Activated naive CD8-positive, alpha-beta T cell treated with anti-CD3 and anti-CD28 coated beads, Interleukin-2, amount 50 U/mL, for 24 hours (primary cell): ENCODE measurements around the gene BLOC1S1.

Experiments used
- ATAC-seq: fragments of 150-1000 bp; cut with Tn5 transposase; one replicate; pipeline ENCODE4 v1.10.0; 2021
- DNase-seq: peaks from one replicate; pipeline ENCODE4 v3.0.0; 2021
- H3K27ac Mint-ChIP-seq: one replicate; pipeline ENCODE4 v1.8.0; 2021; ENCODE audit warnings: mild to moderate bottlenecking, mixed read lengths
- H3K27me3 Mint-ChIP-seq: one replicate; pipeline ENCODE4 v1.8.0; 2021; ENCODE audit warnings: mixed read lengths
- H3K36me3 Mint-ChIP-seq: one replicate; pipeline ENCODE4 v1.8.0; 2021; ENCODE audit warnings: low read depth, mixed read lengths
- H3K4me1 Mint-ChIP-seq: one replicate; pipeline ENCODE4 v1.8.0; 2021; ENCODE audit warnings: mixed read lengths
- H3K4me3 Mint-ChIP-seq: one replicate; pipeline ENCODE4 v1.8.0; 2021; ENCODE audit warnings: mild to moderate bottlenecking, moderate library complexity, mixed read lengths
- H3K9me3 Mint-ChIP-seq: one replicate; pipeline ENCODE4 v1.8.0; 2021; ENCODE audit warnings: mixed read lengths

Gene BLOC1S1

DNA sequence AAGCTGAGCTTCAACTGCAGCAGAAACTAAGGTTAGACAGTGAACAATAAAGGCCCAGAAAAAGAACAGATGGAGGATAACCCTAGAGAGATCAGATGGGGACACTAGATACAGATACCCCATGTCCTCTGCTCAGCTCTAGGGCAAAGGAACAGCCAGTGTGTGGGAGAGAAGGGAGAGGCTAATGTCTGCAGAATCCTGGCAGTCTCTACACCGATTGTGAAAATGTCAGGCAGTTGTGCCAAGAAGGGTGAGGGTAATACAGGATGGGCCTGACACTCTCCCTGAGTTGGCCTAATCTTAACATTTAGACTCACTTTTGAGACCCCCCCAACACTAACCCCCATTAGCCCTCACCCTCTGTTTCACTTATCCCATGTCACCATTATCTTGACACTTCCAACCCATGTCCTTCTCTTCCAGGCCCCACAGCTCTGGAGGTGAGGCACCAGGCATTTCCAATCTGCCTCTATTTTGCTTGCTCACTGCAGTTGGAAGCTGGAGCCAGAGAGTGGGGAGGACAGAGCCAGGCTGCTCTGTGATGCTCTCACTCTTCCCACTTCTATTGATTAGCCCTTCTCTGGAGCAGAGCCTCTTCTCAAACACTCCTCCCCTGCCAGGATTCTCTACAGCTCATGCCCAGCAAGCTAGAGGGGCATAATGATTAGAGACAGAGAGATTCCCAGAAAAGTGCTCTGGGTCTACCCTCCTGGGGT lies 3.0 kb upstream of the BLOC1S1 start:
- DNase-seq (no peak), ATAC-seq (no peak)
- H3K27ac Mint-ChIP-seq: no peak overlapping the region
- H3K4me1 Mint-ChIP-seq: peaks cover 38% of the 10 kb centered on the region
- no peak overlapping the region for H3K4me3 Mint-ChIP-seq
- peaks cover 20% of the 10 kb centered on the region for H3K27me3 Mint-ChIP-seq
- H3K9me3 Mint-ChIP-seq: no peaks in the 10 kb centered on the region
- peaks cover 5% of the 10 kb centered on the region for H3K36me3 Mint-ChIP-seq

DNA sequence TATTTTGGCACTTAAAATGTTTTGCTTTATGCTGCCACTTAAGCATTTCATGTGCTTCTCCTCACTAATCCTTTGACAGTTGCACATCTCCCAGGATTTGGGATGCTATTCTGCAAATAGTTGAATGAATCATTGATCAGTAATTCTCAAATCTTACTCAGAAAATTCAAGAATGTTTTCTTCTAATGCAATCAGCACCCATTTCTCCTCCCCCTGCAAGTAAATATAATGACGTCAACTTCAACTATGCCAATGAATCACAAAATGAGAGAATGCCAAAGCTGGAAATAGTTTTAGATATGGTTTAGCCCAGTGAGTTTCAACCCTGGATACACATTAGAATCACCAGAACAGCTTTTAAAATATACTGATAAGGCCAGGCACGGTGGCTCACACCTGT lies 2.1 kb upstream of the BLOC1S1 start:
- Mint-ChIP-seq H3K9me3 (no peaks in the 10 kb centered on the region), H3K36me3 (peaks cover 5% of the 10 kb centered on the region), H3K4me1 (peaks cover 38% of the 10 kb centered on the region), H3K4me3 (no peak overlapping the region), H3K27me3 (peaks cover 14% of the 10 kb centered on the region), H3K27ac (no peak overlapping the region)
- no peak for DNase-seq
- no peak for ATAC-seq

DNA sequence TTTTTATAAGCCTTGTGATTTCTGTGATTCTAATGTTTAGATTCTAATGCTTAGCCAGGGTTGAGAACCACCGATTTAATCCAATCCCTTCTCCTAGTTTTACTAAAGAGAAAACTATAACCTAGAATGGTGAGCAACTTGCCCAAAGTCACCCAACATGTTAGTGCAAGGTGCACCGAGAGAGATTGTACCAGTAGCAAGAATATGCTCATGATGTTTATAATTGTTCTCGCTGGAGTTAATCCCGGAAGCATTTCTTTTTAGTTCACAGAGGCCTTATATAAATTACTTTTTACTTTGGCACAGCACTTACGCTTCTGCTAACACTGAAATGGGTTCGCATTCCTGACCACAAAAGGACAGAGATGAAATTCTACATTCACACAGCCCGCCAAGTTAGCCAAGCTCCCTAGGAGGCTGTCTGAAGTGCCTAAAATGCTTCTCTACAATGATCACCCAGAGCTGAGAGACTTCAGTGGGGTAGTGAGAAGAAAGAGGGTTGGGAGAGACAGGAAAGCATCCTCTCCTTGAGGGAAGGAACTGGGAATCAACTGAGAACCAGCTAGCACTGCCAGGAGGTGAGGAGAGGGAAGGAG lies 579 bp upstream of the BLOC1S1 start:
- H3K4me3 Mint-ChIP-seq: peak overlapping the region; percentile 88
- DNase-seq: no peak

DNA sequence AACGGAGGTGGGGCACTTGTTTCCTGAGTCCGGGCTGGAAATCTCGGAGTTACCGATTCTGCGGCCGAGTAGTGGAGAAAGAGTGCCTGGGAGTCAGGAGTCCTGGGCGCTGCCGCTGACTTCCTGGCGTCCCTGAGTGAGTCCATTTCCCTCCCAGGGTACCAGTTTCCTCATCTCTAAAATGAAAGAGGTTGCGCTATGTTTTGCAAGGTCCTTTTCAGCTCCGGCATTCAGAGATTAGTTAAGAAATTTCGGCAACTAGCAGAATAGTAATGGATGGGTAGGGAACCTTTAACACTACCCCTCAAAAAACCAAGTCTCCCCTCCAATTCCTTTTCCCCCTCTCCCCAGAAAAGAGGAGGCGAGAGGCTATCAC lies 724 bp downstream of the BLOC1S1 start:
- peaks cover 4% of the 10 kb centered on the region for H3K27me3 Mint-ChIP-seq
- DNase-seq (no peak), ATAC-seq (no peak)
- peaks cover 34% of the 10 kb centered on the region for H3K4me1 Mint-ChIP-seq
- peaks cover 5% of the 10 kb centered on the region for H3K36me3 Mint-ChIP-seq
- H3K4me3 Mint-ChIP-seq: peak overlapping the region; percentile 88
- no peaks in the 10 kb centered on the region for H3K9me3 Mint-ChIP-seq
- peak overlapping the region; percentile 90 for H3K27ac Mint-ChIP-seq

More for the DNA sequence above, 579 bp upstream of the BLOC1S1 start:
- Mint-ChIP-seq H3K27ac (peak overlapping the region; percentile 90), H3K36me3 (peaks cover 5% of the 10 kb centered on the region), H3K27me3 (peaks cover 4% of the 10 kb centered on the region), H3K9me3 (no peaks in the 10 kb centered on the region), H3K4me1 (peaks cover 34% of the 10 kb centered on the region)
- ATAC-seq: no peak

- Mint-ChIP-seq H3K4me3 (peak overlapping the region; percentile 88), H3K9me3 (no peaks in the 10 kb centered on the region), H3K27ac (peak overlapping the region; percentile 90), H3K27me3 (peaks cover 4% of the 10 kb centered on the region), H3K36me3 (peaks cover 5% of the 10 kb centered on the region), H3K4me1 (peaks cover 34% of the 10 kb centered on the region)
- DNase-seq (peak; percentile 33), ATAC-seq (peak; percentile 67)
Observed at GRCh38 chr12:55717011-55718007, 1.5 kb downstream of the BLOC1S1 start.

DNA sequence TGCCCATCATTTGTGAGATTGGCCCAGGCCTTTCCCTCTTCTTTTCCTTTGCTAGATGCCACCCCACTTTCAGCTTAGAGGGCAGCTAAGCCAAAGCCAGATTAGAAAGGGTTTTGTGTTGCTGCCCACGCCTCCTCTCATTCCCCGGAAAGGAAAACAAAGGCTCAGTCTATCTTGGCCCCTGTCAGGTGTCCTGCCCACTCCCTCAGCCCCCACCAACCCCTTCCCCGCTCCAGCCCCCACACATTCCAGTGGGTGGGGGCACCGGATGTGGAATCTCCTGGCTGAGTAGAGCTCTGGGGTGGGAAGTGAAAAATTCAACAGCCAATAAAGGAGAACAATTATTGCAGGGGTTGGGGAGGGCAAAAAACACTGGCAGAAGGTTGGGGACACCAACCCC lies 2.2 kb downstream of the BLOC1S1 start:
- ATAC-seq (no peak), DNase-seq (no peak)
- Mint-ChIP-seq H3K9me3 (no peaks in the 10 kb centered on the region), H3K4me1 (peaks cover 34% of the 10 kb centered on the region), H3K36me3 (peaks cover 5% of the 10 kb centered on the region), H3K4me3 (peak overlapping the region; percentile 88), H3K27ac (peak overlapping the region; percentile 64), H3K27me3 (peaks cover 4% of the 10 kb centered on the region)

DNA sequence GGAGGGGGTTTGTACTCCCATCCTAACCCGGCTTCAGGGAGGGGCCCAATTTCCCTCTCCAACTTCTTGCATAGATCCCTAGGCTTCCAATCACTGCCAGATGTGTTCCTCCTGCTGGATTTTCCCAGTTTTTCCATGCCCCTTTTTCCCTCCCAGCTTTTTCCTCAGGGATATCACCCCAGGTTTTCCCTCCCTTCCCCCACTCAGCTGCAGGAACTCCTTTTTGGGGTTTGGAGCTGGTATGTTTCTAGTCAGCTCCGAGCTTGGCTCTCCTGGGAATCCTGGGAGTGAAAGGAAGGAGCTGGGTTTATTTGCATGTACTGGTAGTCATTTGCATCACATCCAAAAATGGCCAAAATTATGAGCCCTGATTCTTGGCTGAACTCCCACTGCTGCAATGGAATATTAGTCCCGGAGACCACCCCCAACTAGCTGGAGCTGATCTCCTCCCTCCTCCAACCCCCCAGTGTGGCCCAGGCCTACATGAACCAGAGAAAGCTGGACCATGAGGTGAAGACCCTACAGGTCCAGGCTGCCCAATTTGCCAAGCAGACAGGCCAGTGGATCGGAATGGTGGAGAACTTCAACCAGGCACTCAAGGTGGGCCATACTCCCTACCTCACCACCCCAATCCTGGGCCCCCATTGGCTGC lies 2.9 kb downstream of the BLOC1S1 start:
- no peak for DNase-seq
- Mint-ChIP-seq H3K27me3 (peaks cover 4% of the 10 kb centered on the region), H3K36me3 (peaks cover 5% of the 10 kb centered on the region), H3K4me1 (peaks cover 34% of the 10 kb centered on the region), H3K27ac (peak overlapping the region; percentile 64), H3K4me3 (no peak overlapping the region), H3K9me3 (no peaks in the 10 kb centered on the region)
- no peak for ATAC-seq

- H3K4me3 Mint-ChIP-seq: no peak overlapping the region
Observed at GRCh38 chr12:55719371-55719770, 3.5 kb downstream of the BLOC1S1 start.

GRCh38 chr12:55720071-55720564 lies 4.3 kb downstream of the BLOC1S1 start, which contains the start of gene RDH5:
Gene RDH5 (plus strand): TSS chr12:55720393. CDS start chr12:55721185, 792 bp downstream.
- Mint-ChIP-seq H3K9me3 (no peaks in the 10 kb centered on the region), H3K27me3 (peaks cover 4% of the 10 kb centered on the region), H3K4me1 (peaks cover 34% of the 10 kb centered on the region), H3K36me3 (peaks cover 5% of the 10 kb centered on the region), H3K27ac (no peak within 1 kb of the TSS), H3K4me3 (no peak within 1 kb of the TSS)
- DNase-seq: no peak
- ATAC-seq: no peak

More at GRCh38 chr12:55719371-55719770, 3.5 kb downstream of the BLOC1S1 start:
- Mint-ChIP-seq H3K27me3 (peaks cover 4% of the 10 kb centered on the region), H3K27ac (no peak overlapping the region), H3K4me1 (peaks cover 34% of the 10 kb centered on the region), H3K9me3 (no peaks in the 10 kb centered on the region), H3K36me3 (peaks cover 5% of the 10 kb centered on the region)
- ATAC-seq: no peak
- DNase-seq: no peak

DNA sequence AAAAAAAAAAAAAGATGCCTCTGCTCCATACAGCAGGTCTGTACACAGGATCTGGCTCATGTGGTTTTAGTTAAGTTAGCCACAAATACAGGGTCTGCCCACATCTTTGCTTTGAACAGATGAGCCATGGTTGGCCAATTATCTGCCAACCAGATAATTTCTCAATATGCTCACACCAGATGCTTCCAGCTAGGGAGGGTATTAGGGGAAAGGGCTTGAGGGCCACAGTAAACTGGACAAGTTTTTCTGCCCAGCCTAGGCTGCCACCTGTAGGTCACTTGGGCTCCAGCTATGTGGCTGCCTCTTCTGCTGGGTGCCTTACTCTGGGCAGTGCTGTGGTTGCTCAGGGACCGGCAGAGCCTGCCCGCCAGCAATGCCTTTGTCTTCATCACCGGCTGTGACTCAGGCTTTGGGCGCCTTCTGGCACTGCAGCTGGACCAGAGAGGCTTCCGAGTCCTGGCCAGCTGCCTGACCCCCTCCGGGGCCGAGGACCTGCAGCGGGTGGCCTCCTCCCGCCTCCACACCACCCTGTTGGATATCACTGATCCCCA lies 5.1 kb downstream of the BLOC1S1 start:
- H3K36me3 Mint-ChIP-seq: peaks cover 2% of the 10 kb centered on the region
- peaks cover 27% of the 10 kb centered on the region for H3K4me1 Mint-ChIP-seq
- ATAC-seq: no peak
- peaks cover 1% of the 10 kb centered on the region for H3K27me3 Mint-ChIP-seq
- no peaks in the 10 kb centered on the region for H3K9me3 Mint-ChIP-seq
- no peak for DNase-seq
- H3K27ac Mint-ChIP-seq: no peak overlapping the region
- H3K4me3 Mint-ChIP-seq: no peak overlapping the region

- Mint-ChIP-seq H3K4me1 (peaks cover 24% of the 10 kb centered on the region), H3K9me3 (no peaks in the 10 kb centered on the region), H3K36me3 (peaks cover 3% of the 10 kb centered on the region), H3K27ac (no peak overlapping the region), H3K27me3 (no peaks in the 10 kb centered on the region), H3K4me3 (no peak overlapping the region)
- no peak for ATAC-seq
- DNase-seq: no peak
Observed at GRCh38 chr12:55721601-55722213, 5.9 kb downstream of the BLOC1S1 start.

DNA sequence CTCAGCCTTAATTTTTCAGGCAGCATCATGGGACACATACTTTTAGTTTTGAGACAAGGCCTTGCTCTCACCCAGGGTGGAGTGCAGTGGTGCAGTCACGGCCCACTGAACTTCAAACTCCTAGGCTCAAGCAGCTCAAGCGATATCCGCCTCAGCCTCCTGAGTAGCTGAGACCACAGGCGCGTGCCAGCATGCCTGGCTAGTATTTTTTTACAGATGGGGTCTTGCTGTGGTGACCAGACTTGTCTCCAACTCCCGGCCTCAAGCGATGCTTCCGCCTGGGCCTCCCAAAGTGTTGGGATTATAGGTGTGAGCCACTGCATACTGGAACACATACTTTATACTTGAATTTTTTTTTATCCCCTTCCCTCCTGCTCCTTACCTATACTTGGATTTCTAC lies 7.1 kb downstream of the BLOC1S1 start:
- peaks cover 24% of the 10 kb centered on the region for H3K4me1 Mint-ChIP-seq
- no peak for ATAC-seq
- no peak overlapping the region for H3K27ac Mint-ChIP-seq
- H3K9me3 Mint-ChIP-seq: no peaks in the 10 kb centered on the region
- H3K27me3 Mint-ChIP-seq: no peaks in the 10 kb centered on the region
- no peak for DNase-seq
- no peak overlapping the region for H3K4me3 Mint-ChIP-seq
- peaks cover 3% of the 10 kb centered on the region for H3K36me3 Mint-ChIP-seq

GRCh38 chr12:55723516-55724225 lies 7.8 kb downstream of the BLOC1S1 start:
- Mint-ChIP-seq H3K9me3 (no peaks in the 10 kb centered on the region), H3K36me3 (peaks cover 3% of the 10 kb centered on the region), H3K27me3 (no peaks in the 10 kb centered on the region), H3K27ac (no peak overlapping the region), H3K4me3 (no peak overlapping the region), H3K4me1 (peaks cover 20% of the 10 kb centered on the region)
- no peak for DNase-seq
- ATAC-seq: no peak
